ENCODE data around the gene GTPBP1. TPM values are rescaled to one million over a fixed set of nuclear protein-coding genes. Genes with fewer than 3 reads are reported as not detected.
A peak's percentile ranks its signal among the peaks of the same experiment; 100 is the strongest.

Gene GTPBP1
- total RNA-seq, 2 experiments from 2014 or later, result 88.6 to 92.8 TPM

GRCh38 chr22:38733724-38734381 lies 28.1 kb downstream of the GTPBP1 start:
- CTCF ChIA-PET, result interaction anchor here (0.7 to 4.5 kb wide), 8 partner anchors 9 to 125 kb away, joined by 3 to 34 read pairs (median 4); partner anchors contain the start of gene GTPBP1
- H3K27me3 Mint-ChIP-seq, result no peaks in the 10 kb centered on the region
- POLR2A ChIA-PET, result interaction anchor here (1.2 to 2.2 kb wide), 2 partner anchors 10 to 18 kb away, joined by 8 to 10 read pairs; no protein-coding TSS in a partner anchor
- DNase-seq (no peak), ATAC-seq (peak; percentile 10)
- H3K4me1 Mint-ChIP-seq, result peaks cover 35% of the 10 kb centered on the region
- no peaks in the 10 kb centered on the region for H3K9me3 Mint-ChIP-seq (ENCODE audit: low read depth)
- peak overlapping the region; percentile 73 for H3K27ac Mint-ChIP-seq
- intact Hi-C loops (cut with DNase I, micrococcal nuclease), result no loop called here
- no peak overlapping the region for H3K4me3 Mint-ChIP-seq
- H3K36me3 Mint-ChIP-seq (ENCODE audit: low read depth), result peaks cover 60% of the 10 kb centered on the region

- ATAC-seq, result no peak
- no peak for DNase-seq
- intact Hi-C loops (cut with DNase I, micrococcal nuclease), result no loop called here
- H3K36me3 Mint-ChIP-seq (ENCODE audit: low read depth), result peaks cover 59% of the 10 kb centered on the region
- H3K4me3 Mint-ChIP-seq, result peak overlapping the region; percentile 33
- POLR2A ChIA-PET, result interaction anchor here (0.6 to 2.2 kb wide), 3 partner anchors 11 to 1219 kb away, joined by 3 to 10 read pairs (median 8); no protein-coding TSS in a partner anchor
- no peaks in the 10 kb centered on the region for H3K9me3 Mint-ChIP-seq (ENCODE audit: low read depth)
- H3K27ac Mint-ChIP-seq, result peak overlapping the region; percentile 73
- H3K4me1 Mint-ChIP-seq, result peaks cover 35% of the 10 kb centered on the region
- H3K27me3 Mint-ChIP-seq, result no peaks in the 10 kb centered on the region
- CTCF ChIA-PET, result interaction anchor here (0.9 to 4.5 kb wide), 4 partner anchors 8 to 29 kb away, joined by 4 to 34 read pairs (median 18); partner anchors contain the start of gene GTPBP1
These were observed 28.8 kb downstream of the GTPBP1 start for GRCh38 chr22:38734421-38735100.

GRCh38 chr22:38735126-38735464 lies 29.4 kb downstream of the GTPBP1 start:
- Mint-ChIP-seq H3K27ac (peak overlapping the region; percentile 70), H3K4me1 (peaks cover 35% of the 10 kb centered on the region), H3K4me3 (no peak overlapping the region), H3K27me3 (no peaks in the 10 kb centered on the region), H3K36me3 (ENCODE audit: low read depth) (peaks cover 61% of the 10 kb centered on the region), H3K9me3 (ENCODE audit: low read depth) (no peaks in the 10 kb centered on the region)
- intact Hi-C loops (cut with DNase I, micrococcal nuclease), result no loop called here
- ATAC-seq (no peak), DNase-seq (no peak)
- ChIA-PET POLR2A (interaction anchor here (0.6 to 2.2 kb wide), 3 partner anchors 11 to 1219 kb away, joined by 3 to 8 read pairs (median 3); no protein-coding TSS in a partner anchor), CTCF (interaction anchor here (0.7 to 4.5 kb wide), 4 partner anchors 12 to 20 kb away, joined by 3 to 34 read pairs (median 14); no protein-coding TSS in a partner anchor)

GRCh38 chr22:38735465-38736256 lies 29.9 kb downstream of the GTPBP1 start:
- ChIA-PET POLR2A (interaction anchor here (0.6 to 2.2 kb wide), 4 partner anchors 12 to 1220 kb away, joined by 3 to 8 read pairs (median 3); no protein-coding TSS in a partner anchor), CTCF (interaction anchor here (0.7 to 4.5 kb wide), 5 partner anchors 11 to 21 kb away, joined by 3 to 34 read pairs (median 3); no protein-coding TSS in a partner anchor)
- Mint-ChIP-seq H3K27ac (peak overlapping the region; percentile 70), H3K36me3 (ENCODE audit: low read depth) (peaks cover 58% of the 10 kb centered on the region), H3K4me1 (peaks cover 35% of the 10 kb centered on the region), H3K27me3 (no peaks in the 10 kb centered on the region), H3K9me3 (ENCODE audit: low read depth) (no peaks in the 10 kb centered on the region), H3K4me3 (no peak overlapping the region)
- ATAC-seq (peak; percentile 42), DNase-seq (peak; percentile 50)
- intact Hi-C loops (cut with DNase I, micrococcal nuclease), result no loop called here

- intact Hi-C loops (cut with DNase I, micrococcal nuclease), result no loop called here
- Mint-ChIP-seq H3K36me3 (ENCODE audit: low read depth) (peaks cover 60% of the 10 kb centered on the region), H3K27ac (peak overlapping the region; percentile 70), H3K4me3 (no peak overlapping the region), H3K4me1 (peaks cover 35% of the 10 kb centered on the region), H3K9me3 (ENCODE audit: low read depth) (no peaks in the 10 kb centered on the region), H3K27me3 (no peaks in the 10 kb centered on the region)
- DNase-seq (peak; percentile 56), ATAC-seq (peak; percentile 21)
- ChIA-PET CTCF (interaction anchor here (0.7 to 4.5 kb wide), 2 partner anchors 13 to 15 kb away, joined by 3 to 34 read pairs; no protein-coding TSS in a partner anchor), POLR2A (interaction anchor here (0.6 to 2.2 kb wide), 3 partner anchors 12 to 293 kb away, joined by 3 to 8 read pairs (median 3); no protein-coding TSS in a partner anchor)
These were observed 30.5 kb downstream of the GTPBP1 start for GRCh38 chr22:38736257-38736570.

GRCh38 chr22:38737302-38738060 lies 31.7 kb downstream of the GTPBP1 start:
- H3K27ac Mint-ChIP-seq, result peak overlapping the region; percentile 80
- ChIA-PET CTCF (no interaction called here), POLR2A (interaction anchor here (0.9 to 1.1 kb wide), 2 partner anchors 14 to 15 kb away, joined by 3 read pairs; no protein-coding TSS in a partner anchor)
- peaks cover 37% of the 10 kb centered on the region for H3K4me1 Mint-ChIP-seq
- intact Hi-C loops (cut with DNase I, micrococcal nuclease), result no loop called here
- peaks cover 71% of the 10 kb centered on the region for H3K36me3 Mint-ChIP-seq (ENCODE audit: low read depth)
- DNase-seq (no peak), ATAC-seq (no peak)
- no peaks in the 10 kb centered on the region for H3K9me3 Mint-ChIP-seq (ENCODE audit: low read depth)
- H3K4me3 Mint-ChIP-seq, result no peak overlapping the region
- H3K27me3 Mint-ChIP-seq, result no peaks in the 10 kb centered on the region

GRCh38 chr22:38738475-38739070 lies 32.8 kb downstream of the GTPBP1 start:
- ChIA-PET CTCF (no interaction called here), POLR2A (interaction anchor here (0.9 to 1.1 kb wide), 2 partner anchors 13 to 14 kb away, joined by 3 read pairs; no protein-coding TSS in a partner anchor)
- Mint-ChIP-seq H3K27ac (peak overlapping the region; percentile 64), H3K4me3 (no peak overlapping the region), H3K27me3 (no peaks in the 10 kb centered on the region), H3K36me3 (ENCODE audit: low read depth) (peaks cover 77% of the 10 kb centered on the region), H3K9me3 (ENCODE audit: low read depth) (no peaks in the 10 kb centered on the region), H3K4me1 (peaks cover 34% of the 10 kb centered on the region)
- DNase-seq (no peak), ATAC-seq (no peak)
- intact Hi-C loops (cut with DNase I, micrococcal nuclease), result no loop called here

GRCh38 chr22:38739300-38740055 lies 33.7 kb downstream of the GTPBP1 start:
- Mint-ChIP-seq H3K4me3 (no peak overlapping the region), H3K4me1 (peaks cover 31% of the 10 kb centered on the region), H3K9me3 (ENCODE audit: low read depth) (no peaks in the 10 kb centered on the region), H3K27ac (no peak overlapping the region), H3K27me3 (no peaks in the 10 kb centered on the region), H3K36me3 (ENCODE audit: low read depth) (peaks cover 73% of the 10 kb centered on the region)
- POLR2A ChIA-PET, result interaction anchor here (0.6 kb wide), 1 partner anchor 19 kb away, joined by 3 read pairs; no protein-coding TSS in a partner anchor
- ATAC-seq (no peak), DNase-seq (no peak)
- CTCF ChIA-PET, result interaction anchor here (1.1 kb wide), 1 partner anchor 14 kb away, joined by 4 read pairs; no protein-coding TSS in a partner anchor
- intact Hi-C loops (cut with DNase I, micrococcal nuclease), result loop anchor here in 1 of 2 experiments (2.0 kb wide), 1 partner anchor 25 kb away; no protein-coding TSS in a partner anchor

- H3K4me1 Mint-ChIP-seq, result peaks cover 29% of the 10 kb centered on the region
- no peak for DNase-seq
- no peak for ATAC-seq
- no peaks in the 10 kb centered on the region for H3K9me3 Mint-ChIP-seq (ENCODE audit: low read depth)
- no peak overlapping the region for H3K27ac Mint-ChIP-seq
- H3K27me3 Mint-ChIP-seq, result no peaks in the 10 kb centered on the region
- ChIA-PET CTCF (interaction anchor here (0.6 to 1.1 kb wide), 2 partner anchors 15 to 29 kb away, joined by 4 to 5 read pairs; no protein-coding TSS in a partner anchor), POLR2A (interaction anchor here (0.6 kb wide), 1 partner anchor 686 kb away, joined by 3 read pairs; no protein-coding TSS in a partner anchor)
- intact Hi-C loops (cut with DNase I, micrococcal nuclease), result loop anchor here in 1 of 2 experiments (2.0 kb wide), 1 partner anchor 25 kb away; no protein-coding TSS in a partner anchor
- H3K4me3 Mint-ChIP-seq, result no peak overlapping the region
- peaks cover 74% of the 10 kb centered on the region for H3K36me3 Mint-ChIP-seq (ENCODE audit: low read depth)
These were observed 34.5 kb downstream of the GTPBP1 start for GRCh38 chr22:38740116-38740723.

Measured in activated CD4-positive, alpha-beta T cell treated with anti-CD3 and anti-CD28 coated beads for 36 hours (primary cell).